Spleen (tissue), 7 donors: ENCODE measurements around the gene ACTN3.

ENCODE experiments used
- POLR2A ChIP-seq, 3 donors: fragments of 450-650 bp; IDR thresholded peaks; one replicate each; pipeline ENCODE4 v1.5.1; 2017; ENCODE audit warnings: antibody characterized with exemption in 3 of 3, mild to moderate bottlenecking in 1 of 3
- POLR2AphosphoS5 ChIP-seq, 3 donors: sonication (generic); formaldehyde crosslinking; IDR thresholded peaks; one replicate each; pipeline ENCODE4 v1.5.1; 2017; ENCODE audit warnings: antibody characterized with exemption in 3 of 3
- TF ChIP-seq, protein P1 (sequence below), 11 experiments: fragments of 200-600 bp in 7 of 11; fragments of 450-650 bp in 4 of 11; sonication (generic) in 4 of 11; IDR thresholded peaks in 8 of 11; conservative IDR thresholded peaks in 3 of 11; 1 replicate in 7 of 11; 2 replicates in 4 of 11; pipeline versions ENCODE4 v1.4.0 to v1.8.0; 2016 to 2021; ENCODE audit warnings: antibody characterized with exemption in 11 of 11, inconsistent platforms in 4 of 11, mild to moderate bottlenecking in 1 of 11
- donor health status: DM: no; HTN: no; CAD: no; lungs with moderate emphysema.
- donor health status: DM: no; HTN: no; CAD: no.
- donor health status: DM: no; HTN: no; CAD: no.

DNA sequence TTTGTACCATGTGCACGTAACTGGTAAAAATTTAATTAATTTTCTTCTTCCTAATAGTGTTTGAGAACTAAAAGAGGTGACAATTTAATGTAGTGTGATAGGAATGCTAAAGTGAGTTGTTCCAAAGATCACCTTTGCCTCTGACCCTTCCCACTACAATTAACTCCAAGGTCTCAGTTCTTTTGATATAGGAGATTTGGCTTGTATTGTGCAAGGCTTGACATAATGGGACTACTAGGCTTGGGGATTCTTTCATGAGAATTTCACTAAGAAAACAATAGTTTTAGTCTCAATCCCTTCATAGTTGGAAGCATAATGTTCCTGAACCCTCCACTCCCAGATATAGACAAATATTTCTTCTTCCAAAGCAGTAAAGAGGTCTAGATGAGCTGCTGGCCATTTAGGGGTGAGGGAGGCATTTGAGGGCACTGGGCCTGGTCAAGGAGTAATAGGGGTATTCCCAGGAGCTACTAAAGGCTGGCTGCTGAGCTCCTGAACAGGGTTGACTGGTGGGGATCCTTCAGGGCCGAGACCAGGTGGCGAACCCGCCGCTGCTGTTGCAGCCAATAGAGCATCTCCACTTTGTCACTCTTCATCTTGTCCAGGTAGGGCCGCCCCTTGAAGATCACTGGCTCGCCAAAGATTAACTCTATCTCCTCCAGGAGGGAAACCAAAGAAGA lies 43.4 kb downstream of the ACTN3 start:
- no peak for TF ChIP-seq POLR2A (IDR thresholded peaks at IDR 0.05)
- TF ChIP-seq POLR2AphosphoS5 (IDR thresholded peaks at IDR 0.05), result no peak
- TF ChIP-seq, protein P1, sequence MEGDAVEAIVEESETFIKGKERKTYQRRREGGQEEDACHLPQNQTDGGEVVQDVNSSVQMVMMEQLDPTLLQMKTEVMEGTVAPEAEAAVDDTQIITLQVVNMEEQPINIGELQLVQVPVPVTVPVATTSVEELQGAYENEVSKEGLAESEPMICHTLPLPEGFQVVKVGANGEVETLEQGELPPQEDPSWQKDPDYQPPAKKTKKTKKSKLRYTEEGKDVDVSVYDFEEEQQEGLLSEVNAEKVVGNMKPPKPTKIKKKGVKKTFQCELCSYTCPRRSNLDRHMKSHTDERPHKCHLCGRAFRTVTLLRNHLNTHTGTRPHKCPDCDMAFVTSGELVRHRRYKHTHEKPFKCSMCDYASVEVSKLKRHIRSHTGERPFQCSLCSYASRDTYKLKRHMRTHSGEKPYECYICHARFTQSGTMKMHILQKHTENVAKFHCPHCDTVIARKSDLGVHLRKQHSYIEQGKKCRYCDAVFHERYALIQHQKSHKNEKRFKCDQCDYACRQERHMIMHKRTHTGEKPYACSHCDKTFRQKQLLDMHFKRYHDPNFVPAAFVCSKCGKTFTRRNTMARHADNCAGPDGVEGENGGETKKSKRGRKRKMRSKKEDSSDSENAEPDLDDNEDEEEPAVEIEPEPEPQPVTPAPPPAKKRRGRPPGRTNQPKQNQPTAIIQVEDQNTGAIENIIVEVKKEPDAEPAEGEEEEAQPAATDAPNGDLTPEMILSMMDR (IDR thresholded peaks at IDR 0.05 in 8 of 11, conservative IDR thresholded peaks at IDR 0.05 in 3 of 11), result no peak
